Glutamatergic neuron (in vitro differentiated cells): ENCODE measurements around the gene KRTAP15-1. TPM values are rescaled to one million over a fixed set of nuclear protein-coding genes. Genes with fewer than 3 reads are reported as not detected.

Experiments
- DNase-seq: peaks from one replicate; pipeline ENCODE4 v3.0.0; 2022
- H3K27ac Mint-ChIP-seq: one replicate; pipeline ENCODE4 v1.8.0; 2020; ENCODE audit warnings: mild to moderate bottlenecking, mixed read lengths, inconsistent platforms; ENCODE audit not compliant: unreplicated experiment
- H3K27me3 Mint-ChIP-seq: one replicate; pipeline ENCODE4 v1.8.0; 2020; ENCODE audit warnings: mild to moderate bottlenecking, moderate library complexity, mixed read lengths, inconsistent platforms; ENCODE audit not compliant: unreplicated experiment
- H3K36me3 Mint-ChIP-seq: one replicate; pipeline ENCODE4 v1.8.0; 2020; ENCODE audit warnings: mild to moderate bottlenecking, mixed read lengths, inconsistent platforms; ENCODE audit not compliant: unreplicated experiment
- H3K4me1 Mint-ChIP-seq: one replicate; pipeline ENCODE4 v1.8.0; 2020; ENCODE audit warnings: mild to moderate bottlenecking, low read depth, mixed read lengths, inconsistent platforms; ENCODE audit not compliant: unreplicated experiment
- H3K4me3 Mint-ChIP-seq: one replicate; pipeline ENCODE4 v1.8.0; 2020; ENCODE audit warnings: mild to moderate bottlenecking, mixed read lengths, inconsistent platforms; ENCODE audit not compliant: unreplicated experiment
- H3K9me3 Mint-ChIP-seq: one replicate; pipeline ENCODE4 v1.8.0; 2020; ENCODE audit warnings: mild to moderate bottlenecking, moderate library complexity, mixed read lengths, inconsistent platforms; ENCODE audit not compliant: unreplicated experiment
- CTCF ChIP-seq: fragments of 200-600 bp; sonication (generic); IDR thresholded peaks from one replicate; pipeline ENCODE4 v1.5.0; 2021; ENCODE audit not compliant: partially characterized antibody, unreplicated experiment
- long read RNA-seq: library from polyadenylated mRNA; unstranded; transcript quantifications from one replicate; pipeline ENCODE4 v2.0.0, GENCODE V29; 2020; ENCODE audit not compliant: unreplicated experiment
- total RNA-seq: library from RNA; stranded (reverse); fragmentation: NEBNext Ultra II Directional; extraction: Animal tissue kit (Norgen Biotek cat#: 25700); gene quantifications from one replicate; pipeline ENCODE4 v1.2.1, GENCODE V29; 2021; ENCODE audit not compliant: unreplicated experiment

Gene KRTAP15-1
- not detected for total RNA-seq
- long read RNA-seq, result 0 reads

- H3K4me3 Mint-ChIP-seq, result no peak within 1 kb of the TSS
- no peak for TF ChIP-seq CTCF
- no peak for DNase-seq
- no peaks in the 10 kb centered on the region for H3K4me1 Mint-ChIP-seq
- H3K36me3 Mint-ChIP-seq, result no peaks in the 10 kb centered on the region
- H3K9me3 Mint-ChIP-seq, result no peaks in the 10 kb centered on the region
- peaks cover 2% of the 10 kb centered on the region for H3K27me3 Mint-ChIP-seq
- H3K27ac Mint-ChIP-seq, result no peak within 1 kb of the TSS
These were observed at the start of gene KRTAP15-1 for GRCh38 chr21:30439975-30440374. Gene KRTAP15-1 (plus strand): TSS chr21:30440275. CDS start chr21:30440328, 53 bp downstream.

- no peak overlapping the region for H3K27ac Mint-ChIP-seq
- H3K36me3 Mint-ChIP-seq, result no peaks in the 10 kb centered on the region
- H3K9me3 Mint-ChIP-seq, result no peaks in the 10 kb centered on the region
- peaks cover 3% of the 10 kb centered on the region for H3K27me3 Mint-ChIP-seq
- TF ChIP-seq CTCF, result no peak
- peaks cover 5% of the 10 kb centered on the region for H3K4me1 Mint-ChIP-seq
- no peak for DNase-seq
- no peak overlapping the region for H3K4me3 Mint-ChIP-seq
These were observed 48.5 kb upstream of the KRTAP15-1 start for GRCh38 chr21:30391492-30392025.

GRCh38 chr21:30395731-30396130 is 44.3 kb upstream of the KRTAP15-1 start, which contains the start of gene KRTAP13-1:
Gene KRTAP13-1 (plus strand): TSS chr21:30396031. CDS start chr21:30396087, 56 bp downstream.
- Mint-ChIP-seq H3K4me1 (peaks cover 5% of the 10 kb centered on the region), H3K27ac (no peak within 1 kb of the TSS), H3K4me3 (no peak within 1 kb of the TSS), H3K27me3 (no peaks in the 10 kb centered on the region), H3K36me3 (no peaks in the 10 kb centered on the region), H3K9me3 (no peaks in the 10 kb centered on the region)
- no peak for TF ChIP-seq CTCF
- DNase-seq, result no peak

- H3K36me3 Mint-ChIP-seq, result no peaks in the 10 kb centered on the region
- H3K9me3 Mint-ChIP-seq, result no peaks in the 10 kb centered on the region
- no peaks in the 10 kb centered on the region for H3K27me3 Mint-ChIP-seq
- TF ChIP-seq CTCF, result no peak
- no peak overlapping the region for H3K27ac Mint-ChIP-seq
- no peaks in the 10 kb centered on the region for H3K4me1 Mint-ChIP-seq
- peak; percentile 54 for DNase-seq
- H3K4me3 Mint-ChIP-seq, result peak overlapping the region; percentile 53
These were observed 31.1 kb upstream of the KRTAP15-1 start for GRCh38 chr21:30408782-30409494.

- Mint-ChIP-seq H3K4me3 (no peak overlapping the region), H3K27me3 (no peaks in the 10 kb centered on the region), H3K27ac (no peak overlapping the region), H3K9me3 (no peaks in the 10 kb centered on the region), H3K36me3 (no peaks in the 10 kb centered on the region), H3K4me1 (no peaks in the 10 kb centered on the region)
- no peak for DNase-seq
- no peak for TF ChIP-seq CTCF
These were observed 24.1 kb upstream of the KRTAP15-1 start for GRCh38 chr21:30415993-30416392.
